Glutamatergic neuron (in vitro differentiated cells): ENCODE data around the gene TRAF5. TPM values are rescaled to one million over a fixed set of nuclear protein-coding genes. Genes with fewer than 3 reads are reported as not detected.
A peak's percentile ranks its signal among the peaks of the same experiment; 100 is the strongest.
"Not testable (repeated sequence)": the region's sequence is repeated elsewhere in the genome, so short reads cannot be mapped to it uniquely, and the experiment has no call there.

Source experiments
- DNase-seq: peaks from one replicate; pipeline ENCODE4 v3.0.0; 2022
- H3K27ac Mint-ChIP-seq: one replicate; pipeline ENCODE4 v1.8.0; 2020; ENCODE audit warnings: mild to moderate bottlenecking, mixed read lengths, inconsistent platforms; ENCODE audit not compliant: unreplicated experiment
- H3K27me3 Mint-ChIP-seq: one replicate; pipeline ENCODE4 v1.8.0; 2020; ENCODE audit warnings: mild to moderate bottlenecking, moderate library complexity, mixed read lengths, inconsistent platforms; ENCODE audit not compliant: unreplicated experiment
- H3K36me3 Mint-ChIP-seq: one replicate; pipeline ENCODE4 v1.8.0; 2020; ENCODE audit warnings: mild to moderate bottlenecking, mixed read lengths, inconsistent platforms; ENCODE audit not compliant: unreplicated experiment
- H3K4me1 Mint-ChIP-seq: one replicate; pipeline ENCODE4 v1.8.0; 2020; ENCODE audit warnings: mild to moderate bottlenecking, low read depth, mixed read lengths, inconsistent platforms; ENCODE audit not compliant: unreplicated experiment
- H3K4me3 Mint-ChIP-seq: one replicate; pipeline ENCODE4 v1.8.0; 2020; ENCODE audit warnings: mild to moderate bottlenecking, mixed read lengths, inconsistent platforms; ENCODE audit not compliant: unreplicated experiment
- H3K9me3 Mint-ChIP-seq: one replicate; pipeline ENCODE4 v1.8.0; 2020; ENCODE audit warnings: mild to moderate bottlenecking, moderate library complexity, mixed read lengths, inconsistent platforms; ENCODE audit not compliant: unreplicated experiment
- CTCF ChIP-seq: fragments of 200-600 bp; sonication (generic); IDR thresholded peaks from one replicate; pipeline ENCODE4 v1.5.0; 2021; ENCODE audit not compliant: partially characterized antibody, unreplicated experiment
- total RNA-seq: library from RNA; stranded (reverse); fragmentation: NEBNext Ultra II Directional; extraction: Animal tissue kit (Norgen Biotek cat#: 25700); gene quantifications from one replicate; pipeline ENCODE4 v1.2.1, GENCODE V29; 2021; ENCODE audit not compliant: unreplicated experiment

TRAF5 gene
- total RNA-seq, 1 donor from 2014 or later = 9.7 TPM

- Mint-ChIP-seq H3K36me3 (peaks cover 14% of the 10 kb centered on the region), H3K9me3 (peaks cover 3% of the 10 kb centered on the region), H3K27me3 (no peaks in the 10 kb centered on the region), H3K4me3 (peak overlapping the region; percentile 89), H3K4me1 (no peaks in the 10 kb centered on the region), H3K27ac (peak overlapping the region; percentile 2)
- no peak for TF ChIP-seq CTCF
- no peak for DNase-seq
Measured at GRCh38 chr1:211415700-211416099, 89.1 kb downstream of the TRAF5 start.

GRCh38 chr1:211416246-211416627 lies 89.6 kb downstream of the TRAF5 start:
- H3K27me3 Mint-ChIP-seq, H3K9me3 Mint-ChIP-seq: not testable (repeated sequence)
- peak; percentile 46 for DNase-seq

GRCh38 chr1:211416628-211417323 lies 90.1 kb downstream of the TRAF5 start:
- not testable (repeated sequence) for H3K27me3 Mint-ChIP-seq, H3K27ac Mint-ChIP-seq, H3K9me3 Mint-ChIP-seq, H3K4me1 Mint-ChIP-seq
- peak; percentile 60 for DNase-seq
- Mint-ChIP-seq H3K36me3 (peaks cover 14% of the 10 kb centered on the region), H3K4me3 (peak overlapping the region; percentile 53)

More at GRCh38 chr1:211416246-211416627, 89.6 kb downstream of the TRAF5 start:
- not testable (repeated sequence) for H3K27ac Mint-ChIP-seq, H3K4me1 Mint-ChIP-seq
- Mint-ChIP-seq H3K36me3 (peaks cover 14% of the 10 kb centered on the region), H3K4me3 (peak overlapping the region; percentile 89)

- DNase-seq = no peak
- TF ChIP-seq CTCF = no peak
- no peaks in the 10 kb centered on the region for H3K4me1 Mint-ChIP-seq
- H3K4me3 Mint-ChIP-seq = no peak overlapping the region
- no peak overlapping the region for H3K27ac Mint-ChIP-seq
- H3K27me3 Mint-ChIP-seq = no peaks in the 10 kb centered on the region
- peaks cover 14% of the 10 kb centered on the region for H3K36me3 Mint-ChIP-seq
- no peaks in the 10 kb centered on the region for H3K9me3 Mint-ChIP-seq
Measured at GRCh38 chr1:211420389-211420788, 93.8 kb downstream of the TRAF5 start.

GRCh38 chr1:211420845-211421454 lies 94.3 kb downstream of the TRAF5 start:
- no peak for TF ChIP-seq CTCF
- Mint-ChIP-seq H3K9me3 (no peaks in the 10 kb centered on the region), H3K4me1 (no peaks in the 10 kb centered on the region), H3K27ac (no peak overlapping the region), H3K36me3 (peaks cover 9% of the 10 kb centered on the region), H3K4me3 (no peak overlapping the region), H3K27me3 (no peaks in the 10 kb centered on the region)
- DNase-seq = no peak

GRCh38 chr1:211424018-211424417 lies 97.4 kb downstream of the TRAF5 start:
- DNase-seq = no peak
- Mint-ChIP-seq H3K36me3 (no peaks in the 10 kb centered on the region), H3K4me1 (no peaks in the 10 kb centered on the region), H3K4me3 (no peak overlapping the region), H3K9me3 (no peaks in the 10 kb centered on the region), H3K27me3 (no peaks in the 10 kb centered on the region), H3K27ac (no peak overlapping the region)
- no peak for TF ChIP-seq CTCF
